ENCODE data around the gene TOMM5.
A peak's percentile ranks its signal among the peaks of the same experiment; 100 is the strongest.

TOMM5 gene

DNA sequence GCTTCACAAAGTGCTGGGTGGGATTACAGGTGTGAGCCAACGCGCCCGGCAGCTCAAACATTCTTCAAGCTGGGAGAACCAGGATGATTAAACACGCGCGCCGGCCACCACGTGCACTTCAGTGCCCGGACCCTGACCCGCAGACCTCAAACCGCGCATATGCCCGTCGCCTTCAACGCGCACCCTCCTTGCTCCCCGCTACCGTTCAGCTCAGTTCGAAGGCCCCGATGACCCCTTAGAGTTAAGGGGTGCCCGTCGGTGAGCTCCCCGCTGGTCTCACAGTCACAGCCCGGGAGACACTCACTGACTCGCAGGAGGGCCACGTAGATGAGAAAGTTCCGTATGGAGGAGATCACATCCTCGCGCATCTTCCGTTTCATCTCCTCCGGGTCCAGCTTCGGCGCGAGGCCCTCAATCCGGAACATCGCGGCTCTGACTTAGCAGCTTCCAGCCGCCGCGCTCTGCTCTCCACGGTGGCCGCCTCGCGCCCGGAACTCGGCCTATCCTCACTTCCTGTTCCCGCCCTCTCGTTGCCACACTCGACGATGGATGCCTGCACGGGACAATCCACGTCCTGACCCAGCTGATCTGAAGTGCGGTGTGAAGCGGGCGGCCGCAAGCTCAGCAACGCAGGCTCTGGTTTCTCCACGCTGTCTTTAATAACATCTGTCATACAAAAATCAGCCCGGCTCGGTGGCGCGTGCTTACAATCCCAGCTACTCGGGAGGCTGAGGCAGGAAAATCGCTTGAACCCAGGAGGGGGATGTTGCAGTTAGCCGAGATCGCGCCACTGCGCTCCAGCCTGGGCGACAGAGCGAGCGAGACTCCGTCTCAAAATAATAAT is at the start of gene TOMM5:
Gene TOMM5 (minus strand): TSS at position 490 of the 844 bp plus-strand sequence. CDS start 65 bp downstream, at position 425.
- peak; percentile 85 for DNase-seq (ENCODE audit: low read depth)

DNA sequence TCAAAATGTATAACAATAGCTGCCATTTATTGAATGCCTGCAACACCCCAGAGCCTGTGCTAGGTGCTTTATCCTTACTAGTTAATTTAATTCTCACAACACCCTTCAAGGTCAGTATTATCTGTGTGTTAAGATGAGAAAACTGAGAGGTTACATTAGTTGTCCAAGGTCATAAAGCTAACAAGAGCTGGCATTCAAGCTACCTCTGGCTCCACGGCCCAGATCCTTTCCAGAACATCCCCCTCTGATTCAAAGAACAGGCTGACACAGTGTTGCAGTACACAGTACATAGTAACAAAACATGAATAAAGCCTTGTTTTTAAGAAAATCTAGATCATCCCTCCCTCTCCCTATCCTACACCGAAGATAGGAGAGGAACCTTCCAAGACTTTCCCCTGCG is 48.9 kb upstream of the TOMM5 start:
- no peak for DNase-seq (ENCODE audit: low read depth)

DNA sequence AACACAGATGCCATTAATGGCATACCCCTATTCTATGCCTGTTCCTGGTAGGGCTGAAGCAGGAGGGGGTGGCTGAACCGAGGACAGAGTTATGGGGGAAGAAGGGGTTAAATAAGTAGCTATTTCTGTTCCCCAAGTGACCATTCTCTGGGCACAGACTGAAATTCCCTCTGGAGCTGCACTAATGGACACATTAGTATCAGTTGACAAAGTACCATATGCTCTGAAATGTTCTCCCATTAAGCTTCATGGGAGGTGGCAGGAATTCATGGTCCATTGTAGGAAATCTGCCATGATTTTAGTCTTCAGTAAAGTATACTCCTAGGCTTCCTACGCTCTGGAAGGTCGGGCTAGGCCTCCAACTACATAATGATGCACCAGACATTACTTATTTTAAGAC is 47.8 kb upstream of the TOMM5 start:
- DNase-seq (ENCODE audit: low read depth): no peak

DNA sequence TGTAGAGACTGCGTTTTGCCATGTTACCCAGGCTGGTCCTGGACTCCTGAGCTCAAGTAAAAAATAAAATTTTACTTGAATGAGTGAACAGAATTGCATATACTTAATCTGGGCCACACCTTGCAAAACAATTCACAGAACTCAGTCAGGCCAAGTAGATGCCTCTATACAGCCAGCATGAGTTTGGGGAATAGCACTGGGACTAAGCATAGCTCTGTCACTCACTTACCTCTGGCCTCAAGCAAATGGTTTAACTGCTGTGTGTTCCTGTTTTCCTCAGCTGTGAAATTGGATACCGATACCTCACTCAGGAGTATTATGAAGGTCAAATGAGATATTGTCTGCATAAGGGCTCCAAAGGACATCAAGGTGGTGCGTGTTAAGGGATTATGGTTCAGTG is 47.4 kb upstream of the TOMM5 start:
- DNase-seq (ENCODE audit: low read depth): no peak

DNA sequence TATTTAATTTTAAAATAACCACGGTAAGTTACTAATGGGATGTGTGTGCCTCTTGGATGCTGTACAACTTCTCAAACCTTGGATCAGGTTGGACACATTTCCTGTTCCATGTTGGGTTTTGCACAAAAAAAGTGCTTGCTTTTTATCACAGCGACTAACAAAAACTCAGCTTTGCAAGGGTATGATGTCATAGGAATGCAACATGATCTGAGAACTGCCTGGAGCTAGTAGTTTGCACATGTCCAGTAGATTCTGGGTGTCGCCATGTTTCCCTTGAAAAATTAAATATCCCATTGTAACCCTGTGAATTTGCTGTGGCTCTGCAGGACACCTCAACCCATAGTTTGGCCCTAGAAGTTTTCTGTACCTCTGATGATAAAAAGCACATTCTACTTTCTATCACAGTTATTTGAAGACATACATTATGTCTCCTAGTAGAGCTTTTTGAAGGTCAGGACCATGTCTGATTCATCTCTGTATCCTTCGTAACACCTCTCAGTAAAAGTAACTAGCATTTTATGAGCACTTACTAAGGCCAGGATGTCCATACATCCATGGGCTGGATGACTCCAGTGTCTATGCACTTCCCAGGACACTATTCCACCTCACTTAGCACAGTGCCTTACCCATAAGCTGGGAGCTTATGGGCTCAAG is 46.8 kb upstream of the TOMM5 start:
- DNase-seq (ENCODE audit: low read depth): no peak

DNA sequence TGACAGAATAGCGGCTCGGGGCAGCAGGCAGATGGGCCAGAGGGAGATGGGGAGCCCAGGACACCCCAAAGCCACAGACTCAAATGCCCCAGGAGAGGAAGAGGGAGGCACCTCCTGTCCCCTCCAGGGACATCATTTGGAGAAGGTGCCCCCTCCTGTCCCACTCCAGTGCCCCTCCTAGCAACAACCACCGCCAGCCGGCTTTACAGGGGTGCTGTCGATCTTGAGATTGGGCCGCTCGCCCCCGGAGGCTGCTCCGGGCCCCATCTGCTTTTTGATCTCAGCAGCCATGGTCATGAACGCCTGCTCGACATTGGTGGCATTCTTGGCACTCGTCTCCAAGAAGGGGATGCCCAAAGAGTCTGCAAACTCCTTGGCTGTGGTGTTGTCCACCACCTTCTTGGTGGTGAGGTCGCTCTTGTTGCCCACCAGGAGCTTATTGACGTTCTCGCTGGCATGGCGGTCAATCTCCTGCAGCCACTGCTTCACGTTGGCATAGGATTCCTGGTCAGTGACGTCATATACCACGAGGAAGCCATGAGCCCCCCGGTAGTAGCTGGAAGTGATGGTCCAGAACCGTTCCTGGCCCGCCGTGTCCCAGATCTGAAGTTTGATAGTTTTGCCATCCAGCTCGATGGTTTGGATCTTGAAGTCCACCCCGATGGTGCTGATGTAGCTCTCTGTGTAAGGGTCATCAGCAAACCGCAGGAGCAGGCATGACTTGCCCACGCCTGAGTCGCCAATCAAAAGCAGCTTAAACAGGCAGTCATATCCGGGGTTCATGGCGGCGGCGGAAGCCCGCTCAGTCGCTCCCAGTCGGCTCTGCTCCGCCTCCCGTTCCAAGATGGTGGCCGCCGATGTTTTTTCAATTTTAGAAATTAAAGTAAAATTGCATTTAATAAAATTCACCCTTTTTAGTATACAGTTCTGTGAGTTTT is 44.4 kb upstream of the TOMM5 start:
- no peak for DNase-seq (ENCODE audit: low read depth)

DNA sequence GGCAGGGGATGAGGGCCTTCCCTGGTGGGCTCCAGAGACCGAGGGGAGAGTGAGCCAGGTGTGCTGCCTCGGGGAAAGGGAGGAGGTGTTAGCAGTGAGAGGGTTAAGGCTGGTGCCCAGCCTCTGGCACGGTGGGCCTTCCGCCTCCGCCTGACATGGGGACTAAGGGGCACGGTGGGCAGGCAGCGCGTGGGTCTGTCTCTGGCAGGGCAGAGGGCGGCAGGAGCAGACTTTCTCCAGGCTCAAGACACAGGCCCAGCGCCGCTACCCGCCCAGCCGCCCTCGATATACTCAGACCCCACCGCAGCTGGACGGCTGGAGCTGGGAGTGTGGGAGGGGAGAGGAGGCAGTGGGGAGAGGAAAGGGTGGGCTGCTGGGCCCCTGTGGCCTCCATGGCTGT is 43.4 kb upstream of the TOMM5 start:
- DNase-seq (ENCODE audit: low read depth): no peak

DNA sequence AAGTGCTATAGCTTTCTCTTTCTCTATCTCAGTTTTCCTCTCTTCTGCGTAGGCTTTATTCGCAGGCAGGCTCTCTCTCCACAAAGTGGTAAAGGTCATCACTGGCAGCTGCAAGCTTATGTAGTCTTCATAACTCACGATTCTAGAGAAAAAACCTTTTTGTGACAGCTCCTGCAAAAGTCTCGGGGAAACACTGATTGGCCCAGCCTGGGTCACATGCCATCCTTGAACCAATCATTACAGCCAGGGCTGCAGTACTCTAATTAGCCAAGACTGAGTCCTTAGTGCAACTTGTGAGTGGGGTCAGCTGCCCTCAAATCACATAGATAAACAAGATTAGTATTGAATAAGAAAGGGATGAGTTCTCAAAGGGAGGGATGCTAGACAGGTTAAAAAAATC is 40.1 kb upstream of the TOMM5 start:
- DNase-seq (ENCODE audit: low read depth): no peak

DNA sequence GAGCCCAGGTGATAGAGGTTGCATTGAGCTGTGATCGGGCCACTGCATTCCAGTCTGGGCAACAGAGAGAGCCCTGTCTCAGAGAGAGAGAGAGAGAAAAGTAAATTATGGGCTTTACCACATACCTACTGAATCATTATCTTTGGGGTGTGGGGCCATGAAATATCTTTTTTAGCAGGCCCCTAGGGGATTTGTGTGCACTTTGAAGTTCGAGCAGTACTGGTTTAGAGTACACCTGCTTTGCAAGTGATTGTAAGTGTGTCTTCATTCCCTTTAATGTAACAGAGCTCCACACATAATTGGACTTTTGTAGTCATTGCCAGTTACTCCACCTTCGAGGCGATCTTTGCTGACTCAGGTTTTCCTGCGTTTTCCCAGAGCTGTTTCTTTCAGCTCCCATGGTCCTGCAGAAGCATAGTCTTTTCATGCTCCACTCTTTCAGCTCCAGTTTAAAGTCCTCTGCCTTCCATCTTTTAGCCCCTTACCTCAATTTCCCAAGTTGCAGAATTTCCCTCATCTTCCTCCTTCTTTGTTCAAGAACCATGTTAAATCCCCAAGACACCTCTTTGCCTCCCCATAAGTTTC is 34.4 kb upstream of the TOMM5 start:
- no peak for DNase-seq (ENCODE audit: low read depth)

DNA sequence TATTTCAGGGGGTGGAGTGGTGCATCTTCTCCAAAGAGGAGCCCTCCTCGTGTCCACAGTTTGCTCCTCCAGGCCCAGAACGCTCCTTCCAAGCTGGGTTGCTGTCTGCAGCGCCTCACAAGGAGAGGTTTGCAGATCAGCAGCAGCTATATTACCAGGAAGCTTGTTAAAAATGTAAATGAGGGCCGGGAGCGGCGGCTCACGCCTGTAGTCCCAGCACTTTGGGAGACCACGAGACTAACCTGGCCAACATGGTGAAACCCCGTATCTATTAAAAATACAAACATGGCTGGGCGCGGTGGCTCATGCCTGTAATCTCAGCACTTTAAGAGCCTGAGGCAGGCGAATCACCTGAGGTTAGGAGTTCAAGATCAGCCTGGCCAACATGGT is 33.4 kb upstream of the TOMM5 start:
- no peak for DNase-seq (ENCODE audit: low read depth)

DNA sequence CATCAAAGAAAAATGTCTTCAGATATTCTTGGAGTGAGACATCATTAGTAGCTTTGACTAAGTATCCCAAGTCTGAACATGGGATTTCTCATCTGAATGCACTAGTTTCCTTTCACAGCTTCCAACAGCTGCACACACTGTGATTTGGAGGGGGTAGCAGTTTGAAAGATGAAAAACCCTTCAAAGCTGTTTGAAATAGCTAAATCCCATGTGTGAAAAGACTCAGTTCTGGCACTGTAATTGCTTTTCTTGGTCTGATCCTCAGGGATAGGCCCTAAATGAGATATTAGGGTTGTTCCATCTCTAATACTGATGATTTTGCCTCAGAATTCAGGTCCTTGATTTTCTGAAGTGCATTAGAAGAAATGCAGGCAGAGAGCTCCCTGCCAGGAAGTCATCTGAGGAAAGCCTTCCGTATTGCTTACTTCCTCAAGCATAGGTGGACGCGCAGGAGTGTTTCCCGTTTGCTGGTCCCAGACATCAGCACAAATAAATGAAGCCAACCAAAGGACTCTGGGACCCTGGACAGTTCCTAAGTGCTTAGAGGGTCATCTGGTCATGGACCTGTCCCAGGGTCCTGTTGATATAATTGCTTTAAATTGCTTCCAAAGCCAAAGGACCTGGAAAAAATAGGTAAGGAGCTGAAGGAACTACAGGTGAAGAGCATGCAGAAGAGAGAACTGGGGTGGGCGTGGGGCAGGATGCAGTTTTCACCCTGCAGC is 32.8 kb upstream of the TOMM5 start:
- DNase-seq (ENCODE audit: low read depth): no peak

DNA sequence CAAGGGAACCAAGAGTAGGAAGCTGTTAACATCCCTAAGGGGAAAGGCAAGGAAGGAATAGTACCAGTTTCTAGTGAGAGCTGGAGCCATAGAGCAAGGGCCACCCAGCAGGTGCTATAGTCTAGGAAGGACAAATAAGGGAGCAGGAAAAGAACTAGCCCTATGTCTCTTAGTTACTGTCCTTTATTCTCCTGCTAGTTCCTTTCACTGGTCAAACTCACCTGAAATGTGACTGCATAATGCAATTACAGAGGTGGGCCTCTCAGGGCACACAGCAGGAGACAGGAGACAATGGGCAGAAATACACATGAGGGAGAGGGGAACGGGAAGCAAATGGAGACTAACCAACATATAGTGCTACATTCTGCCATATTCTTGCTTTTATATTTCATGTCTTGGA is 31.7 kb upstream of the TOMM5 start:
- no peak for DNase-seq (ENCODE audit: low read depth)

DNA sequence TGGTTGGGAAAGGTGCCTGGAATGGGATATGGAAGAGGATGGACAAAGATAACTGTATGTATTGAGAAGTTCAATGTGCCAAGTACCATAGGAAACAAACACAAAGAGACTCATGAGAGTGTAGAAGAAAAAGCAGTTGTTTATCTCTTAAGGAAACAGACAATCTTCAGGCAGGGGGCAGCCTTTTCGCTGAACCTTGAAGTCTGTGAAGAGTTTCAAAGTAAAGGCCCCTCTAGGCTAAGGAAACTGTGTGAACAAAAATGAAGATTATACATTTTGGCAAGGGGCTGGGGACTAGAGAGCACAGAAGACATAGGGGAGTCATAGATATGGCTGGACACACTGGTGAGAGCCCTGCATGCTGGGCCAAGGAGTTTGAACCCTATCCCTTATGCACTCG is 30.9 kb upstream of the TOMM5 start:
- no peak for DNase-seq (ENCODE audit: low read depth)

DNA sequence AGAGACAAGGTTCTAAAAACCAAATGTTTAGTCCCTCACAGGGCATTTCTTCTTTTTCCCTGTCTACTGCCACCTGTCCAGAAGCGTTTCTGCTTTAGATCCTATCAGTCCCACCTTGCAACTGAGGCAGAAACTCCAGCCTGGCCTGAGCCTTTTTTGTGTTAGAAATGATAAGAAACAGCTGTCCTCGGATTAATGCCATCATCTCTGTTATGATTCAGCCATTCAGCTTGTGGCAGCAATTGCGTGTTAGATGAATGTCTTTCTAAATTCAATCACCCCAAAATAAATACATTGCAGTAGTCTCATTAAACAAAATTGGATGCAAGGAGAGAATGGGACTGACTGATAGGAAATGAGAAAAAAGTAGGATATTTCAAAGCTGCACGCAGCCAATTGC is 30.1 kb upstream of the TOMM5 start:
- DNase-seq (ENCODE audit: low read depth): no peak

DNA sequence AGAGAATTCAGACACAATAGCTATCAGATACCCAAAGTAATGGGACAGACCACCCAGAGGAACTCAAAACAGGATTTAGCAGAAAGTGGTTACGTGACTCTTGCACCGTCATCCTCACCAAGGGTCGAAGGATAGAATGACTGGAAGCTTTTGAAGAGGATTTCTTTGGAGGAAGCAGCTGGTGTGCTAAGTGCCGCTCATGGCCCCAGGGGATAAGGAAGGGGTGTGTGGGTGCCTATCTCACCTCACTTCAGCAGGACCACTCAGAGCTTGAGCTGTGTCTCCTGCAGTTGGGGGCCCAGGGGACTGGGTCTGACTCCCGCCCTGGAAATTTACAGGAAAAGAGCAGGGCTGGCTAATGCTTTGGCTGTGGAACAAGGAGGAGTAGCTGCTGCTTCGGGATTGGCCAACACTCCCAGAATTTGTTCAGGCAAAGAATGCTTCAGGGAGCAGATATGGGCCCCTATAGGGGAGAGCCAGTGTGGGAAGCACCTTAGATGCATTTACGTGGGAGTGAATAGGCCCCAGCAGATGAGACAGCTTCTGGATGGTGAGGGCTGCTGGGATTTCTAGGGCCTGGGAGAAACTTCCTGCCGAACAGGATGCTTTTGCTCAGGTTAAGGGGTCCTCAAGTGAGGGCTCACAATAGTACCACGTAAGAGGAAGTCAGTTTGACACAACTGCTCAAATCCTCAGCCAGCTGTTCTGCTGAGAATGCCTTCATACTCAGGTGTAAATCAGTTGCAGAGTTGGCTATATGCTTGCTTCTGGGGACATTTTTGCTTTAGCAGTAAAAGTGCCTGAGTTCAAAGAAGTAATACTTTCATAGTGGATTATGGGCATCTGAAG is 29.1 kb upstream of the TOMM5 start:
- DNase-seq (ENCODE audit: low read depth): no peak

DNA sequence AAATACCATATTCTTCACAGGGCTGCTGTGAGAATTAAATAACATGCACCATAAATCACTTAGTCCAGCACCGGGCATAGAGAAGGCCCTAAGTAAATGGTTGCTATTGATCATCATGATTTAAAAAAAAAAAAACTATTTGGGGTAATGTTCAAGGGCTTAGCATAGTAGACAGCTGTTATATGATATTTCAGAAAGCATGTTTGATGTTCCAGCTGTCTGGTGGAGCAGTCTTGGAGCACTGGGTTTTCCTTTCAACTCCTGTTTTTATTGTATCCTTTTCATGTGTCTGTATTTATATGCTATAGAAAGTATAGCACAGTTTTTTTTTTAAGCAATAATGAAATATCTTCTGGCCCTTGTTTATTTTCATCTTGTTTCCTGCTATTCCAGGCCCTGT is 28.0 kb upstream of the TOMM5 start:
- DNase-seq (ENCODE audit: low read depth): no peak

DNA sequence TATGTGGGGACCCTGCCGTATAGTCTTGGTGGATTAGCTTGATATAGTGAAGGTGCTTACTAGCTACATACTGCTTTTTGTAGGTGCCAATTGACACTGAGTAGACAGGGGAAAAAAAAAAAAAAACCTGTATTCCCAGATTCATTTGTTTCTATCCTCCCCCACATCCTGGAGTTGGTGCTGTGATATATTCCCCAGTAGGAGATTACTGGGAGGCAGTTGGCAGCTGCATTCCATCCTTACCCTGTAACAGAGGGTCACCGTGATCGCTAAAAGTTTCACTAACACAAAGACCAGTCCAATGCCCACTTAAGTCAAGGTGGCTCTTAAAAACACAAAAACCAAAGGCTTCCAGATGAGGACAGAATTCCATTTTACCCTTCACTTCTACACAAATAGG is 27.4 kb upstream of the TOMM5 start:
- DNase-seq (ENCODE audit: low read depth): no peak

DNA sequence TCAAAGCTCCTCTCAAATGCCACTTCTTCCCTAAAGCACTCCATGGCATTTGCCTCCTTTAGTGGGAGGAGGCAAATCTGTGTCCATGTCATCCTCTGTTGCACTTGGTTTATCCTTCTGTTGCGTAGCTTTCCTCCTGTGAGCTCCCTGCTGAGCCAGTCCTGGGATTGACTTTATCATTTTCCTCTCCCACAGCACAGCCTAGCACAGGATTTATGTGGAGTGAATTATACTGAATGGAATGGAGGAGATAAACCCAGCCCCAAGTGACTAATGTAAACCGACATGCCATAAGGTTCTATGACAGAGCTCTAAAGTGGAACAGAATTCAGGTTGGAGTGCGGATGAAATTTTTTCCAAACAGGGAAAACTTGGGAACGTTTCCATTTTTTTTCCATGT is 26.4 kb upstream of the TOMM5 start:
- DNase-seq (ENCODE audit: low read depth): no peak

DNA sequence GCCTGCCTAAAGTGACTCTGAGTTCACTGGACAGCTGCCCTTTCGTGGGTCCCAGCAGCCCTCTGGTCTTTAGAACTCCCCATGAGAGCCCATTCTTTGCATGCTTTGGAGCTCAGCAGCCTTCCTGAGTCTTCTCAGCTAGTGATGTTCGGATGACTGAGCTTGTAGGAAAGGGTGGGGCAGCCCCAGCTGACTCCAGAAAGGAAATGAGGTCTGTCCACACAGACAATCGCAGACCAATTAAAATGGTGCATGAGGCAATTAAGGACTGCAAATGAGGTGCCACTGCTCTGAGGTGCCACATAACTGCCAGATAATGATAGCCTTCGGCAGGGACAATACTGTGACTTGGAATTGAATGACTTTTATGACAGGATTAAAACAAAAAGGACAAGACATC is 25.4 kb upstream of the TOMM5 start:
- DNase-seq (ENCODE audit: low read depth): no peak

DNA sequence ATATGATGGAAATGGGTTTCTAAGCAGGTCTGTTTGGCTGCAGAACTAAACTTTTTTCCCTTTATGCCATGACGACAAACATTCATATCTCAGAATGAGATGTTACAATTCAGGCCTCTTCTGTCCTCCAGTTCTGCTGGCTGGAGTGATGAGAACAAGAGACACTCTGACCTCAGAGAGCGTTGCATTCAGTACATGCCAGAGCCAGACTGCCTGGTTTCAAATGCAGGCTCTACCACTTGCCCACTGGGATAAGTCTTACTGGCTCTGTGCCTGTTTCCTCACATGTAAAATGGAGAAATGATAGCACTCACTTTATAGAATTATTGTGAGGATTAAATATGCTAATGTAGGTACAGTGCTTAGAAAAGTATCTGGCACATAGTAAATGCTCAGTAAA is 24.8 kb upstream of the TOMM5 start:
- no peak for DNase-seq (ENCODE audit: low read depth)

DNA sequence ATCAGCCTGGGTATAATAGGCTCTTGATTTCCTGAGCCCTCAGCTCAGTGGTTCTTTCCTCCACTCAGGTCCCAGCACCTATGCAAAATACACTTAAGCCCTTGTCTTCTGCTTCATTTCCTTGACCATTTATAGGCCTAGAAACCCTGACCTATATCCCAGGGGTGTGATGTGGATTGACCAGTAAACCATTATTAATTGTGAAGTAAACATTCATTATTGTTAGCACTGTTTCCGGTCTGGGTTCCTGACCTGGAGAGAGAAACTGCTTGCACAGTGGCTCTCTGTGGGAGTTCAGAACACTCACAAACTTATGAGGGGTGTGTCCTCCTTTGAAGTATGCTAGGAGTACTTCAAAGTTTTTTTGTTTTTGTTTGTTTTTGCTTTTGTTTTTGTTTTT is 19.6 kb upstream of the TOMM5 start:
- DNase-seq (ENCODE audit: low read depth): no peak
